Right lobe of liver (tissue), 6 donors: ENCODE data around the gene ADCK2. TPM values are rescaled to one million over a fixed set of nuclear protein-coding genes. Genes with fewer than 3 reads are reported as not detected.
A peak's percentile ranks its signal among the peaks of the same experiment; 100 is the strongest.

Source experiments
- ATAC-seq, 4 donors: fragments of 200-7000 bp; cut with Tn5 transposase; one replicate each; pipeline ENCODE4 v1.9.1; 2020; ENCODE audit warnings: mild to moderate bottlenecking in 4 of 4, moderate library complexity in 4 of 4
- DNase-seq, 3 donors: peaks; one replicate each; pipeline ENCODE4 v3.0.0-alpha.2; 2020
- H3K27ac ChIP-seq, 3 donors: fragments of 200-600 bp; one replicate each; pipeline ENCODE4 v1.8.0; 2022
- H3K27me3 ChIP-seq, 2 donors: fragments of 200-600 bp; one replicate each; pipeline ENCODE4 v1.8.0; 2022
- H3K36me3 ChIP-seq, 4 donors: fragments of 200-600 bp; sonication (generic) in 1 of 4; one replicate each; pipeline versions ENCODE4 v1.5.1 to v1.8.0; 2017 to 2022; ENCODE audit warnings: control low read depth in 1 of 4
- H3K4me1 ChIP-seq, 4 donors: fragments of 200-600 bp; sonication (generic) in 1 of 4; one replicate each; pipeline versions ENCODE4 v1.5.1 to v1.8.0; 2017 to 2022; ENCODE audit warnings: control low read depth in 1 of 4
- H3K4me3 ChIP-seq, 3 donors: fragments of 200-600 bp; one replicate each; pipeline ENCODE4 v1.8.0; 2022
- H3K9me3 ChIP-seq, 4 donors: fragments of 200-600 bp; sonication (generic) in 1 of 4; one replicate each; pipeline versions ENCODE4 v1.5.1 to v1.8.0; 2017 to 2022; ENCODE audit warnings: control low read depth in 1 of 4
- POLR2A ChIP-seq: fragments of 450-650 bp; IDR thresholded peaks from one replicate; pipeline ENCODE4 v1.6.1; 2017; ENCODE audit warnings: antibody characterized with exemption, mild to moderate bottlenecking
- WGBS: methylation state at CpG from one replicate; pipeline ENCODE4 v1.1.6; 2018; ENCODE audit warnings: low coverage, low lambda C conversion rate; ENCODE audit not compliant: insufficient coverage; ENCODE audit errors: missing lambda C conversion rate; 5-methylcytosine and 5-hydroxymethylcytosine counted together
- intact Hi-C, 2 donors: fragments of 100-400 bp; cut with DNase I; formaldehyde crosslinking; loops; one replicate each; pipeline versions ENCODE4 v1.11.2 to v1.14.1; 2022
- total RNA-seq, 6 experiments: library from RNA; depleted of rRNA in 2 of 6; stranded (reverse); fragments of >200 nt in 2 of 6; fragmentation: NEBNext Ultra II Directional in 3 of 6; extraction: Animal tissue kit (Norgen Biotek cat#: 25700) in 3 of 6; gene quantifications; one replicate each; pipeline versions ENCODE4 v1.1.0 to v1.2.4, GENCODE V29; 2016 to 2023
- TF ChIP-seq, protein P1 (sequence below), 4 donors: fragments of 200-600 bp in 3 of 4; fragments of 450-650 bp in 1 of 4; IDR thresholded peaks; one replicate each; pipeline versions ENCODE4 v1.5.1 to v1.8.0; 2016 to 2022; ENCODE audit warnings: antibody characterized with exemption in 4 of 4, mild to moderate bottlenecking in 2 of 4
- donor health status: DM: no; HTN: yes; CAD: no.
- donor health status: DM: no; HTN: no; CAD: no.
- donor health status: DM: no; HTN: no; CAD: no.
- donor health status: DM: no; HTN: yes; CAD: no.
- donor health status: DM: no; HTN: yes; CAD: no.

The ADCK2 gene
- total RNA-seq, 6 experiments from 2014 or later = 7.8 to 13.9 (median 10.2) TPM

DNA sequence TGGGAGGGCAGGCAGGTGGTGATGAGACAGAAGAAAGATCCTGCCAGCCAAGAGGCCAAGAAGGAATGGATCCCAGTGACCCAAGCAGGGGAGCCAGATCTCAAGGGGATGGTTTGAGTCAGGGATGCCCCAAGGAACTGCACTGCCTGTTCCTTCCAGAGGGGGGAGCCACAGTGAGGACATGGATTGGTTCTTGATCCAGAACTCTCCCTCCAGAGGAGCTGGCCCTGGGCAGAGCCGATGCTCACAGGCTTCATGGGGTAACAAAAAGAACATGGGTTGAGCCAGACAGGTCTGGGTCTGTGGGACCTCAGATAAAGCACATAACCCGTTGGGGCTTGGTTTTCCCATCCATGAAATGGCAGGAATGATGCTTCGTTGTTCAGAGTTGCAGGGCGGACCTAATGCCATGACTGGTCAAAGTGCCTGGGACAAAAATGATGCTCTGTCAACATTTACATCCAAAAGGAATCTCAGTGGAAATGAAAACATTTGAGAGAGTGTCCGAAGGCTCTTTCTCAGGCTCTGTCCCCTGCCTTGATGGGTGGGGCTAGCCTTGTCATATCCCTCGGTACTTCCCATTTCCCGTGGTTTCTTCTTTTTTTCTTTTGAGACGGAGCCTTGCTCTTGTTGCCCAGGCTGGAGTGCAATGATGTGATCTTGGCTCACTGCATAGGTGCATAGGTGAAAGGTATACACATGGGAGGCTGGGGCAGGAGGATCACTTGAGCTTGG is 27.4 kb upstream of the ADCK2 start:
- H3K27me3 ChIP-seq = no peaks in the 10 kb centered on the region
- WGBS = 68% methylated on average over 7 of the region's 8 CpGs

DNA sequence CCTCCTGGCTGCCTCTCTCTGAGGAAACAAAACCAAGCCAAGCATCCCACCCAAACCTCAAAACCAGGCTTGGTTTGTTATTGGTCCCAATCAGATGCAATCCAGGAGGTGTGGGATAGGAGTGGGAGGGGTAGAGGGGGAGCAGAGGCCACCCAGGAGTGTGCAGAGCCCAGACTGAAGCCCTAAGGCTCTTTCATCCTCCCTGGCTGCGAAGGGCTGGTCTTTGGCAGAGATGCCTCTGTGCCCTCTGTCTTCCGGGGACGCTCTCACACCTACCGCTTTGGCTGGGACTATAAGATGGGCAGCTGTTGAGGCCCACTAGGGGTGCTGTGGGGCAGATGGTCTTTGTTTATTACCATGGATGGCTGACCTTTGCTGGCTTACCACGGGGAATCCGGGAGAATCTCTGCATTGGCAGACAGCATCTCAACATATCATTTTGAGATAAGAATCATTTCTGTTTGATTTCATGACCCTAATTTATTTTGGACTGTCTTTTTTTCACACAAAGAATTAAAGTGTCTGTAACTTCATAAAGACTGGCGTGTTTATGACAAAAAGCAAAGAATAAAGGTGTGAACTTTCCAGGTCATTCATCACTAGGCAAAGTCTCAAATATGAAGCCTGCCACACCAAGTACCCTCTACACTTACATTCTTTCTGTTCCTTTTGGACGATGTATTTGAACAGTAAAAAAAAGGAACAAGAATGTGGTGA is 25.7 kb upstream of the ADCK2 start:
- no peaks in the 10 kb centered on the region for H3K9me3 ChIP-seq
- no peak overlapping the region for H3K27ac ChIP-seq
- ATAC-seq (peak; percentile 70 to 91 (median 74)), DNase-seq (no peak)
- H3K36me3 ChIP-seq = no peaks in the 10 kb centered on the region
- no peaks in the 10 kb centered on the region for H3K4me1 ChIP-seq
- no peak overlapping the region for H3K4me3 ChIP-seq
- no peaks in the 10 kb centered on the region for H3K27me3 ChIP-seq
- intact Hi-C loops = no loop called here
- TF ChIP-seq, protein P1, sequence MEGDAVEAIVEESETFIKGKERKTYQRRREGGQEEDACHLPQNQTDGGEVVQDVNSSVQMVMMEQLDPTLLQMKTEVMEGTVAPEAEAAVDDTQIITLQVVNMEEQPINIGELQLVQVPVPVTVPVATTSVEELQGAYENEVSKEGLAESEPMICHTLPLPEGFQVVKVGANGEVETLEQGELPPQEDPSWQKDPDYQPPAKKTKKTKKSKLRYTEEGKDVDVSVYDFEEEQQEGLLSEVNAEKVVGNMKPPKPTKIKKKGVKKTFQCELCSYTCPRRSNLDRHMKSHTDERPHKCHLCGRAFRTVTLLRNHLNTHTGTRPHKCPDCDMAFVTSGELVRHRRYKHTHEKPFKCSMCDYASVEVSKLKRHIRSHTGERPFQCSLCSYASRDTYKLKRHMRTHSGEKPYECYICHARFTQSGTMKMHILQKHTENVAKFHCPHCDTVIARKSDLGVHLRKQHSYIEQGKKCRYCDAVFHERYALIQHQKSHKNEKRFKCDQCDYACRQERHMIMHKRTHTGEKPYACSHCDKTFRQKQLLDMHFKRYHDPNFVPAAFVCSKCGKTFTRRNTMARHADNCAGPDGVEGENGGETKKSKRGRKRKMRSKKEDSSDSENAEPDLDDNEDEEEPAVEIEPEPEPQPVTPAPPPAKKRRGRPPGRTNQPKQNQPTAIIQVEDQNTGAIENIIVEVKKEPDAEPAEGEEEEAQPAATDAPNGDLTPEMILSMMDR (IDR thresholded peaks at IDR 0.05) = peak in 3 of 4 donors; percentile 36 to 48 (median 38)
- TF ChIP-seq POLR2A = no peak
- WGBS = 30% methylated on average over 4 of the region's 8 CpGs

More for the DNA sequence above, 27.4 kb upstream of the ADCK2 start:
- no peak for DNase-seq
- TF ChIP-seq POLR2A = no peak
- TF ChIP-seq, protein P1 (IDR thresholded peaks at IDR 0.05) = peak in 1 of 4 donors; percentile 8
- Histone ChIP-seq H3K9me3 (no peaks in the 10 kb centered on the region), H3K36me3 (no peaks in the 10 kb centered on the region), H3K27ac (no peak overlapping the region), H3K4me1 (no peaks in the 10 kb centered on the region), H3K4me3 (no peak overlapping the region)
- ATAC-seq = no peak
- intact Hi-C loops = no loop called here

DNA sequence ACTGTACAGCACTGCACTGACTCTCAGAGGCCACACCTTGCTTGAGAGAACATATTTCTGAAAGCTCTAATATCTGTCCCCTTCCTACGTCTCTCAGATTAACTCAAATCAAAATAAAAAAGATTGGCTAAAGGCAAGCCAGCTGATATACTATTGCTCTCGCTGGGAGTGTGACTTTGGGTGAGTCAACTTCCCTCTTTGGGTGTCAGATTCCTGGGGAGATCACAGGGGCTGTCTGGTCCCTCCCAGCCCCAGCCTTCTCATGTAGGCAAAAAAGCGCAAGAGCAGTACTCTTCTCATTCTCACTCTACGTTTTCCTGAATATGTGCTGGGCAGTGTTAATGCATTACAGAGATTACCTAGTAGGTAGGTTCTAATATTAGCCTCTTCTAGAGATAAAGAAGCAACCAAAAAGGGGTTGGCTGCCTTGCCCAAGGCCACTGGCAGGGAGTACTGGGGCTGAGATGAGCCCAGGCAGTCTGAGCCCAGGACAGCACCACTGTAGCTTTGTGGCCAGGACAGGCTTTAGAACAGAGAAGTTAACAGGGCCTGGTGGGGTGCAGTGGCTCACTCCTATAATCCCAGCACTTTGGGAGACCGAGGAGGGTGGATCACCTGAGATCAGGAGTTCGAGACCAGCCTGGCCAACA is 23.1 kb upstream of the ADCK2 start:
- Histone ChIP-seq H3K36me3 (no peaks in the 10 kb centered on the region), H3K4me1 (peaks cover 0 to 12% (median 1%) of the 10 kb centered on the region in 4 donors), H3K27me3 (no peaks in the 10 kb centered on the region), H3K27ac (no peak overlapping the region), H3K4me3 (no peak overlapping the region), H3K9me3 (no peaks in the 10 kb centered on the region)
- DNase-seq (no peak), ATAC-seq (no peak)
- TF ChIP-seq, protein P1 (IDR thresholded peaks at IDR 0.05) = no peak
- no peak for TF ChIP-seq POLR2A
- intact Hi-C loops = loop anchor here in 1 of 2 donors (5.0 kb wide), 1 partner anchor 132 kb away; no protein-coding TSS in a partner anchor
- 71% methylated on average over 4 of the region's 6 CpGs for WGBS

DNA sequence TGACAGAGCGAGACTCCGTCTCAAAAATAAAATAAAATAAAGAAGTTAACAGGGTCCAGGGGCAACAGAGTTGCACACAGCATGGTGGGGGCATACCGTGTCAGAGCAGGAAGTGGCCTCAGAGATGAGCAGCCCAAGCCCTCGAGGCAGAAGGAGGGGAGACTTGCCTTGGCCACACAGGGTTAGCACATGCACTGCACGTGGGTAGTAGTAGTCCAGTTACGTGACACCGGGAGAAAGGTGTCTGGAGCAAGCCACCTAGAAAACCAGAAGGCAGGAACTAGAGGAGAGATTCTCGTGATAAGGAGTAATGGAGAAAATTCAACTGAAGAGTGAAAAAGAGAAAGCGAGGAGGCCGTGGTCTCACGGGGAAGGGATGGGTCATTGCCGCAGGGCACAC is 22.4 kb upstream of the ADCK2 start:
- 87% methylated on average over 12 of the region's 12 CpGs for WGBS

More for the DNA sequence above, 22.4 kb upstream of the ADCK2 start:
- H3K4me1 ChIP-seq = peaks cover 0 to 12% (median 1%) of the 10 kb centered on the region in 4 donors
- no peaks in the 10 kb centered on the region for H3K9me3 ChIP-seq
- no peaks in the 10 kb centered on the region for H3K27me3 ChIP-seq
- ATAC-seq (no peak), DNase-seq (no peak)
- no peak overlapping the region for H3K27ac ChIP-seq
- no peaks in the 10 kb centered on the region for H3K36me3 ChIP-seq
- intact Hi-C loops = loop anchor here in 1 of 2 donors (5.0 kb wide), 1 partner anchor 133 kb away; no protein-coding TSS in a partner anchor
- TF ChIP-seq, protein P1 (IDR thresholded peaks at IDR 0.05) = no peak
- TF ChIP-seq POLR2A = no peak
- H3K4me3 ChIP-seq = no peak overlapping the region
